ENCODE data around the gene SLC6A2.

Gene SLC6A2

DNA sequence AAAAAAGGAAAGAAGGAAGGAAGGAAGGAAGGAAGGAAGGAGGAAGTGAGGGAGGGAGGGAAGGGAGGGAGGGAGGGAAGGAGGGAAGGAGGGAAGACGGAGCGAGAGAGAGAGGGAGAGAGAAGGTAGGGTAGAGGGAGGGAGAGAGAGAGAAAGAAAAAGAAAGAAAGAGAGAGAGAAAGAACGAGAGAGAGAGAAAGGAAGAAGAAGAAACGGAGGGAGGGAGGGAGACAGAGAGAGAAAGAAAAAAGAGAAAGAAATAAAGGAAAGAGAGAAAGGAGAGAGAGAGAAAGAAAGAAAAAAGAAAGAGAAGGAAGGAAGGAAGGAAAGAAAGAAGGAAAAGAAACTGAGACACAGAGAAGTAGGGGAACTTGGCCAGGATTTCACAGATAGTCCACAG is 8.4 kb upstream of the SLC6A2 start:
- no peak overlapping the region for H3K4me3 ChIP-seq (replicated peaks; ENCODE audit: low read depth, low read length)
- DNase-seq (ENCODE audit: low read depth), result no peak
- TF ChIP-seq, protein P1, sequence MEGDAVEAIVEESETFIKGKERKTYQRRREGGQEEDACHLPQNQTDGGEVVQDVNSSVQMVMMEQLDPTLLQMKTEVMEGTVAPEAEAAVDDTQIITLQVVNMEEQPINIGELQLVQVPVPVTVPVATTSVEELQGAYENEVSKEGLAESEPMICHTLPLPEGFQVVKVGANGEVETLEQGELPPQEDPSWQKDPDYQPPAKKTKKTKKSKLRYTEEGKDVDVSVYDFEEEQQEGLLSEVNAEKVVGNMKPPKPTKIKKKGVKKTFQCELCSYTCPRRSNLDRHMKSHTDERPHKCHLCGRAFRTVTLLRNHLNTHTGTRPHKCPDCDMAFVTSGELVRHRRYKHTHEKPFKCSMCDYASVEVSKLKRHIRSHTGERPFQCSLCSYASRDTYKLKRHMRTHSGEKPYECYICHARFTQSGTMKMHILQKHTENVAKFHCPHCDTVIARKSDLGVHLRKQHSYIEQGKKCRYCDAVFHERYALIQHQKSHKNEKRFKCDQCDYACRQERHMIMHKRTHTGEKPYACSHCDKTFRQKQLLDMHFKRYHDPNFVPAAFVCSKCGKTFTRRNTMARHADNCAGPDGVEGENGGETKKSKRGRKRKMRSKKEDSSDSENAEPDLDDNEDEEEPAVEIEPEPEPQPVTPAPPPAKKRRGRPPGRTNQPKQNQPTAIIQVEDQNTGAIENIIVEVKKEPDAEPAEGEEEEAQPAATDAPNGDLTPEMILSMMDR (IDR thresholded peaks at IDR 0.05; ENCODE audit: low read length, missing control alignments), result no peak

DNA sequence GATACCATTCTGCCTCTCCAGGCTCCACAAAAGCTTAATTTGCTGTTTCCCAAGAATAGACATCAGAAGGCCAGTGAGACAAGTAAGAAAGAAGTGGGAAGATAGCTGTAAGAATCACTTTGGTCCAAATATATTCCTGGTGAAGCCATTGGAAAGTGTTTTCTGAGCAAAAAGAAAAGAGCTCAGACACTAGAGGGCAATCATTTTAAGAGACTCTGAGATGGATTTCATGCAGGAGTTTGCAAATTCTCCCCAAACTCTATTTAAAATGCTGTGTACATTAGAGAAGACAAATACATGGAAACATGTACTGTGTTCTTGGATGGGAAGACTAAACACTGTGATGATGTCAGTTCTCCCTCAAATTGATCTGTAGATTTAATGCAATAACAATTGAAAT is 8.0 kb upstream of the SLC6A2 start:
- TF ChIP-seq, protein P1 (IDR thresholded peaks at IDR 0.05; ENCODE audit: low read length, missing control alignments), result no peak
- H3K4me3 ChIP-seq (replicated peaks; ENCODE audit: low read depth, low read length), result no peak overlapping the region
- DNase-seq (ENCODE audit: low read depth), result no peak

DNA sequence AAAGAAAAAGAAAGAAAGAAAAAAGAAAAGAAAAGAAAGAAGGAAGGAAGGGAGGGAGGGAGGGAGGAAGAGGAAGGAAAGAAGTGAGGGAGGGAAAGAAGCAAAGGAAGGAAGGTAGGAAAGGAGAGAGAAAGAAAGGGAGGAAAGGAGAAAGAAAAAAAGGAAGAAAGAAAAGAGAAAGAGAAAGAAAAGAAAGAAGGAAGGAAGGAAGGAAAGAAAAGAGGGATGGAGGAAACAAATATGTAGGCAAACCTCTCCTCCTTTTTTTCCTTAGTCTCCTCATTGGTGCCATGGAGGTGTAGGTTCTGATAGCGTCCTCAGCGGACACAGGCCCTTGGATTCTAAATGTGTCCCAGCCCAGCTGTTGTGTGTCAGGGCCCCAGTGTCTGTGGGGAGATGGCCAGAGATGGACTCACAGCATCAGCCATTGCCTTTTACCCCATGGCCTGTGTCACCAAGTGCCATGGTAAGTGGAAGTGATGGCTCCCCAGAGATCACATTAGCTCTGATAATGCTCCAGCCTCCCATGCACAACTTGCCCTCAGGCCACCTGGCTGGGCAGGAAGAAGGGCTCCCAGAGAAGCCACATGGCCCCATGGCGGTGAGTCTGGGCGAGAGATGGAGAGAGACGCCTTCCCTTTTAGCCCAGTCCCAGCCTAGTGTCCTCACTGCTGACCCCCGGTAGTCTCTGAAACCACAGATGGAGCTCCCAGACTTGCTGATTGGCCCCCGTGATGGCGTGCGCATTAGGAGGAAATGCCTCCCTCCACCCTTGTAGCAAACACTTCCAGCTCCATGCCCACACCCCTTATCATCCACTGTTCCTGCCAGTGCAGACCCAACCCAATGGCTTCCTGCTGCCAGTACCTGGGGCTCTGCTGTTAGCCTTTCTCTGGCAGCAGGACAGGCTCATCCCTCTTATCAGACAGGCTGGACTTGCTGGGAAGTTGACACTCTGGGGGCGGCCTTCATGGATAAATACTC is 3.7 kb upstream of the SLC6A2 start:
- no peak for DNase-seq (ENCODE audit: low read depth)
- TF ChIP-seq, protein P1 (IDR thresholded peaks at IDR 0.05; ENCODE audit: low read length, missing control alignments), result no peak
- no peak overlapping the region for H3K4me3 ChIP-seq (replicated peaks; ENCODE audit: low read depth, low read length)

DNA sequence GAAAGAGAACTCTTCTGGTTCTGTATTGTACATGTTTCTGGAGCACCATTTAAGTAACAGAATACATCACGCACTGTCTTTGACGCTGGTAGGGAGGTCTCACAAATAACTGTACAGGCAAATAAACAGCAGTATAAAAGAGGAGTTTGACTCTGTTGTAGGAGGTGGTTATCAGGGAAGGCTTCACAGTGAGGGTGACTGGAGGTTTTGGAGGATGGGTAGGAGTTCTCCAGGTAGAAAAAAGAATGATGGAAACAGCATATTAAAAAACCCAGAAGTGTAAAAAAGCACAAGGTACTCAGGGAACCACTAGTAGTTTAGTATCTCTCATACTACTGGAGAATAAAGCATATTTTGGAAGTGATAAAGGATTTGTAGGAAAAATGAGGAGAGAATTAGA is 2.7 kb upstream of the SLC6A2 start:
- DNase-seq (ENCODE audit: low read depth), result no peak
- no peak overlapping the region for H3K4me3 ChIP-seq (replicated peaks; ENCODE audit: low read depth, low read length)
- TF ChIP-seq, protein P1 (IDR thresholded peaks at IDR 0.05; ENCODE audit: low read length, missing control alignments), result no peak

DNA sequence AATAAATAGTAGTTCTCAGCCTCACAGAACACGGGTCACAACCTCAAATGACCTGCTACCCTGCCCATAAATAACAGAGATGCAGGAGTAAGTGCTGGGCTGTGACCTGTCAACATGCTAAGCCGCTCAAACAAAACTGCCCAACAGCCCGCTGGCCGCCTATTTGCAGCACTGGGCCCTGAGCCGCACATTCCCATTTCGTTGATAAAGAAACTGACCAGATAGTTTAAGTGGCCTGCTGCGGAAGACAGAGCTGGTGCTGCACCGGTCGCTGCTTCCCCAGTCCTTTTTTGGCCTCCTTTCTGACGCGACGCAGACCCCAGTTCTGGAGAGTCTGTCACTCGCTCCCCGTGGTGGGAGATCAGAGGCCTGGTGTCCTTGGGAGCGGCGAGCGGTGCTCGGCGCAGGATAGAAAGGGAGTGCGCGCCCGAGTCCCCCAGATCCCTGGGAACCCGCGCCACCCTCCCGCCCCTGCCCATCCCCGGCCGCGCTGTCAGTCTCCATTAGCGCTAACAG is 349 bp upstream of the SLC6A2 start:
- TF ChIP-seq, protein P1 (IDR thresholded peaks at IDR 0.05; ENCODE audit: low read length, missing control alignments), result no peak
- H3K4me3 ChIP-seq (replicated peaks; ENCODE audit: low read depth, low read length), result no peak overlapping the region
- DNase-seq (ENCODE audit: low read depth), result no peak

DNA sequence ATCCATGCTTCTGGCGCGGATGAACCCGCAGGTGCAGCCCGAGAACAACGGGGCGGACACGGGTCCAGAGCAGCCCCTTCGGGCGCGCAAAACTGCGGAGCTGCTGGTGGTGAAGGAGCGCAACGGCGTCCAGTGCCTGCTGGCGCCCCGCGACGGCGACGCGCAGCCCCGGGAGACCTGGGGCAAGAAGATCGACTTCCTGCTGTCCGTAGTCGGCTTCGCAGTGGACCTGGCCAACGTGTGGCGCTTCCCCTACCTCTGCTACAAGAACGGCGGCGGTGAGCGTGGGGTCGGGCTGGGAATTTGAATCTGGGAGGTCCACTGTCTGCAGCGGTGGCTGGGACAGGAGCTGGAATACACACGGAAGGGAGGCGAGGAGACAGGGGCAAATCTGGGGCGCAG is 904 bp downstream of the SLC6A2 start:
- TF ChIP-seq, protein P1 (IDR thresholded peaks at IDR 0.05; ENCODE audit: low read length, missing control alignments), result no peak
- no peak overlapping the region for H3K4me3 ChIP-seq (replicated peaks; ENCODE audit: low read depth, low read length)
- DNase-seq (ENCODE audit: low read depth), result no peak
